ENCODE results near the gene KLHDC4. TPM values are rescaled to one million over a fixed set of nuclear protein-coding genes. Genes with fewer than 3 reads are reported as not detected.

KLHDC4 gene
- total and polyA plus RNA-seq, 9 of the 15 experiments (the other 6 are each of a cell fraction or from before 2014, with no cell fraction given), result 1.3 to 68.1 (median 32.8) TPM

- TF ChIP-seq YY1 (IDR thresholded peaks at IDR 0.05; ENCODE audit: borderline replicate concordance in 1 of 3, control insufficient read depth in 1 of 3, extremely low read depth in 1 of 3, insufficient read depth in 3 of 3, insufficient read length in 1 of 3, insufficient replicate concordance in 2 of 3, low read depth in 1 of 3, low read length in 2 of 3) (peak in 1 of 3 experiments; percentile 39), ZNF77 (CRISPR knock-in tag; IDR thresholded peaks at IDR 0.05) (no peak), RBM22 (IDR thresholded peaks at IDR 0.05; ENCODE audit: low read depth, low read length, poor library complexity, severe bottlenecking) (no peak), JUNB (CRISPR knock-in tag; conservative IDR thresholded peaks at IDR 0.05) (no peak; the same call in 1 of the 2 replicates), ZSCAN29 (IDR thresholded peaks at IDR 0.05) (no peak), ZNF778 (CRISPR knock-in tag; IDR thresholded peaks at IDR 0.05) (no peak), CBFA2T2 (conservative IDR thresholded peaks at IDR 0.05) (no peak), GMEB1 (CRISPR knock-in tag; IDR thresholded peaks at IDR 0.05) (no peak), ERF (CRISPR knock-in tag; IDR thresholded peaks at IDR 0.05) (no peak), NR3C1 (CRISPR knock-in tag; IDR thresholded peaks at IDR 0.05) (no peak), ATF2 (CRISPR knock-in tag; IDR thresholded peaks at IDR 0.05) (no peak), POLR2A (conservative IDR thresholded peaks at IDR 0.05) (no peak), ZC3H4 (CRISPR knock-in tag; IDR thresholded peaks at IDR 0.05; ENCODE audit: borderline replicate concordance) (no peak), ILK (tag; IDR thresholded peaks at IDR 0.05; ENCODE audit: borderline replicate concordance, low read depth) (no peak), PHF21A (IDR thresholded peaks at IDR 0.05; ENCODE audit: borderline replicate concordance, low read depth) (no peak), FOS (IDR thresholded peaks at IDR 0.05; ENCODE audit: extremely low read depth, insufficient read length) (no peak), TCF7 (IDR thresholded peaks at IDR 0.05; ENCODE audit: borderline replicate concordance) (no peak), CREB3 (tag; conservative IDR thresholded peaks at IDR 0.05; ENCODE audit: low read depth) (peak; percentile 92), SIN3B (IDR thresholded peaks at IDR 0.05; ENCODE audit: low read depth) (no peak), CHD4 (IDR thresholded peaks at IDR 0.05; ENCODE audit: insufficient read depth, insufficient replicate concordance, low read depth, low read length, poor library complexity, severe bottlenecking) (no peak), PHB (CRISPR knock-in tag; IDR thresholded peaks at IDR 0.05) (no peak), ZNF316 (IDR thresholded peaks at IDR 0.05) (no peak; the same call in 1 of the 2 replicates), ETV6 (IDR thresholded peaks at IDR 0.05; ENCODE audit: borderline replicate concordance in 1 of 2, low read depth in 2 of 2, low read length in 1 of 2) (peak in 1 of 2 experiments; percentile 51; a peak in 1 of 4 replicates), ETV6 (CRISPR knock-in tag; IDR thresholded peaks at IDR 0.05; ENCODE audit: borderline replicate concordance) (no peak), HMG20A (CRISPR knock-in tag; conservative IDR thresholded peaks at IDR 0.05) (no peak), NCOR1 (IDR thresholded peaks at IDR 0.05) (no peak), HDAC8 (tag; IDR thresholded peaks at IDR 0.05) (peak; percentile 95)
Measured at GRCh38 chr16:87778830-87779579, 13.2 kb upstream of the KLHDC4 start (continued).
